ENCODE measurements around the gene COMMD3. TPM values are rescaled to one million over a fixed set of nuclear protein-coding genes. Genes with fewer than 3 reads are reported as not detected.

COMMD3 gene
- total and polyA plus RNA-seq, 9 of the 15 experiments (the other 6 are each of a cell fraction or from before 2014, with no cell fraction given): 50.7 to 217 (median 80.1) TPM

DNA sequence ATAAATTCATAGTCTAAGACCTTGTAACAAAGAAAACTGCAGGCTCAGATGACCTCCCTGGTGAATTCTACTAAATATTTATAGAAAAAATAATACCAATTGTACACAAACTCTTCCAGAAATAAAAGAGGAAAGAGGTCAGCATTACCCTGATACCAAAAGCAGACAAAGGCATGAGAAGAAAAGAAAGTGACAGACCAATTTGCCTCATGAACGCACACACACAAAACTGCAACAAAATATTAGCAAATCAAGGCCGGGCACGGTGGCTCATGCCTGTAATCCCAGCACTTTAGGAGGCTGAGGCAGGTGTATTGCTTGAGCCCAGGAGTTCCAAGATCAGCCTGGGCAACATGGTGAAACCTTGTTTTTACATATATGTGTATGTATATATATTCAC is 12.7 kb upstream of the COMMD3 start (continued):
- no peak for TF ChIP-seq MED1 (CRISPR knock-in tag; IDR thresholded peaks at IDR 0.05; ENCODE audit: borderline replicate concordance)

GRCh38 chr10:22305721-22306120 is 10.5 kb upstream of the COMMD3 start:
- FAIRE-seq: no peak
- no peaks in the 10 kb centered on the region for H3K9me1 ChIP-seq (ENCODE audit: control insufficient read depth, insufficient read depth, low read length)
- CTCF ChIA-PET (ENCODE audit: low intra/inter-chr PET ratio): no interaction called here
- no peaks in the 10 kb centered on the region for H3K36me3 ChIP-seq (ENCODE audit: control insufficient read depth, insufficient read depth, low read length)
- H4K20me1 ChIP-seq (replicated peaks; ENCODE audit: control insufficient read depth, insufficient read depth, low read length): no peaks in the 10 kb centered on the region
- H3K9me3 ChIP-seq (replicated peaks; ENCODE audit: control insufficient read depth, insufficient read depth, low read depth, low read length): no peaks in the 10 kb centered on the region
- no peak overlapping the region for H3K9ac ChIP-seq (ENCODE audit: insufficient read depth in 1 of 2, low read depth in 2 of 2, low read length in 2 of 2)
- H2AFZ ChIP-seq (ENCODE audit: low read depth, low read length): no peak overlapping the region
- WGBS (ENCODE audit: insufficient coverage, low coverage, missing lambda C conversion rate): 68% methylated on average over 2 of the region's 2 CpGs
- in situ Hi-C loops (cut with MboI) (no loop called here), intact Hi-C loops (cut with micrococcal nuclease) (no loop called here)
- no peak overlapping the region for H3K4me2 ChIP-seq (ENCODE audit: insufficient read depth, low read length)
- no peaks in the 10 kb centered on the region for H3K27me3 ChIP-seq (ENCODE audit: control insufficient read depth in 2 of 2, insufficient read depth in 2 of 2, low read length in 2 of 2)
- BruUV-seq (replicated peaks): no TSS peak
- ATAC-seq: no peak
- no peak for DNase-seq (ENCODE audit: extremely low read depth in 1 of 4, low spot score in 3 of 4)
- H3K79me2 ChIP-seq (ENCODE audit: control insufficient read depth, insufficient read depth, low read length): no peaks in the 10 kb centered on the region
- H3K4me3 ChIP-seq: no peak overlapping the region
- TF ChIP-seq CEBPB (tag; IDR thresholded peaks at IDR 0.05) (no peak), BCLAF1 (IDR thresholded peaks at IDR 0.05; ENCODE audit: borderline replicate concordance in 1 of 2, control insufficient read depth in 1 of 2, low read depth in 2 of 2, low read length in 1 of 2) (no peak), ZNF165 (CRISPR knock-in tag; IDR thresholded peaks at IDR 0.05; ENCODE audit: borderline replicate concordance) (no peak), RBM25 (IDR thresholded peaks at IDR 0.05; ENCODE audit: low read depth, low read length, severe bottlenecking) (no peak), ZBTB2 (IDR thresholded peaks at IDR 0.05) (no peak)
- no peak overlapping the region for H3K27ac ChIP-seq (ENCODE audit: extremely low read depth, low read depth, low read length)
- POLR2A ChIA-PET: no interaction called here
- H3K4me1 ChIP-seq (replicated peaks in 1 of 2; ENCODE audit: control insufficient read depth in 2 of 2, insufficient read depth in 2 of 2, low read length in 2 of 2): peaks cover 0 to 2% of the 10 kb centered on the region in 2 experiments; a peak in 4 of 5 replicates

Measured in K562 (cell line).